Thyroid gland (tissue), 4 donors: ENCODE measurements around the gene SARNP.

ENCODE experiments used
- CTCF ChIP-seq, 6 experiments: fragments of 200-600 bp in 3 of 6; fragments of 450-650 bp in 3 of 6; sonication (generic) in 3 of 6; IDR thresholded peaks; one replicate each; pipeline ENCODE4 v1.5.1; 2016 to 2019; ENCODE audit warnings: antibody characterized with exemption in 6 of 6, mild to moderate bottlenecking in 2 of 6, inconsistent platforms in 1 of 6, moderate library complexity in 1 of 6
- POLR2A ChIP-seq, 2 donors: fragments of 450-650 bp; IDR thresholded peaks; one replicate each; pipeline ENCODE4 v1.6.1; 2017; ENCODE audit warnings: antibody characterized with exemption in 2 of 2, mild to moderate bottlenecking in 2 of 2, moderate library complexity in 1 of 2

- TF ChIP-seq CTCF (IDR thresholded peaks at IDR 0.05) (no peak), POLR2A (IDR thresholded peaks at IDR 0.05) (no peak)
These were observed 51.7 kb downstream of the SARNP start for GRCh38 chr12:55765736-55766290.
